ENCODE results near the gene TOM1L1. TPM values are rescaled to one million over a fixed set of nuclear protein-coding genes. Genes with fewer than 3 reads are reported as not detected.

The TOM1L1 gene
- total RNA-seq, 1 experiment from 2014 or later = 55.4 TPM

- no peaks in the 10 kb centered on the region for H3K36me3 ChIP-seq (ENCODE audit: insufficient read depth, low read length, poor library complexity, severe bottlenecking)
- no peaks in the 10 kb centered on the region for H3K27me3 ChIP-seq (replicated peaks; ENCODE audit: insufficient read depth, low read depth, low read length, poor library complexity)
- H3K9me3 ChIP-seq (ENCODE audit: low read depth, low read length, poor library complexity, severe bottlenecking) = no peaks in the 10 kb centered on the region
- ChIA-PET CTCF (no interaction called here), POLR2A (ENCODE audit: low non-redundant PET) (no interaction called here)
- BruUV-seq (replicated peaks) = no TSS peak
- TF ChIP-seq CTCF (conservative IDR thresholded peaks at IDR 0.05; ENCODE audit: low read depth, low read length) = no peak
- TF ChIP-seq EZH2 (IDR thresholded peaks at IDR 0.05; ENCODE audit: borderline replicate concordance, low read depth, low read length, poor library complexity, severe bottlenecking) = no peak
- H3K4me1 ChIP-seq (ENCODE audit: insufficient read depth, low read length, poor library complexity, severe bottlenecking) = no peaks in the 10 kb centered on the region
- no peak overlapping the region for H3K27ac ChIP-seq (ENCODE audit: low read depth, low read length, poor library complexity, severe bottlenecking)
- intact Hi-C loops (cut with micrococcal nuclease; ENCODE audit: unreplicated experiment) = no loop called here
- H3K4me3 ChIP-seq (ENCODE audit: low read depth, low read length, poor library complexity, severe bottlenecking) = no peak overlapping the region
- no peak for DNase-seq (ENCODE audit: low spot score)
These were observed 18.3 kb upstream of the TOM1L1 start for GRCh38 chr17:54882371-54882770.

GRCh38 chr17:54882950-54883349 is 17.7 kb upstream of the TOM1L1 start:
- ChIA-PET POLR2A (ENCODE audit: low non-redundant PET) (no interaction called here), CTCF (no interaction called here)
- no peak for TF ChIP-seq CTCF (conservative IDR thresholded peaks at IDR 0.05; ENCODE audit: low read depth, low read length)
- no peaks in the 10 kb centered on the region for H3K36me3 ChIP-seq (ENCODE audit: insufficient read depth, low read length, poor library complexity, severe bottlenecking)
- no TSS peak for BruUV-seq (replicated peaks)
- DNase-seq (ENCODE audit: low spot score) = no peak
- H3K4me1 ChIP-seq (ENCODE audit: insufficient read depth, low read length, poor library complexity, severe bottlenecking) = no peaks in the 10 kb centered on the region
- H3K4me3 ChIP-seq (ENCODE audit: low read depth, low read length, poor library complexity, severe bottlenecking) = no peak overlapping the region
- H3K9me3 ChIP-seq (ENCODE audit: low read depth, low read length, poor library complexity, severe bottlenecking) = no peaks in the 10 kb centered on the region
- intact Hi-C loops (cut with micrococcal nuclease; ENCODE audit: unreplicated experiment) = no loop called here
- no peaks in the 10 kb centered on the region for H3K27me3 ChIP-seq (replicated peaks; ENCODE audit: insufficient read depth, low read depth, low read length, poor library complexity)
- no peak overlapping the region for H3K27ac ChIP-seq (ENCODE audit: low read depth, low read length, poor library complexity, severe bottlenecking)

- Histone ChIP-seq H3K4me3 (ENCODE audit: low read depth, low read length, poor library complexity, severe bottlenecking) (no peak overlapping the region), H3K4me1 (ENCODE audit: insufficient read depth, low read length, poor library complexity, severe bottlenecking) (no peaks in the 10 kb centered on the region), H3K27me3 (replicated peaks; ENCODE audit: insufficient read depth, low read depth, low read length, poor library complexity) (no peaks in the 10 kb centered on the region), H3K27ac (ENCODE audit: low read depth, low read length, poor library complexity, severe bottlenecking) (no peak overlapping the region), H3K36me3 (ENCODE audit: insufficient read depth, low read length, poor library complexity, severe bottlenecking) (no peaks in the 10 kb centered on the region), H3K9me3 (ENCODE audit: low read depth, low read length, poor library complexity, severe bottlenecking) (no peaks in the 10 kb centered on the region)
- intact Hi-C loops (cut with micrococcal nuclease; ENCODE audit: unreplicated experiment) = no loop called here
- CTCF ChIA-PET = no interaction called here
- BruUV-seq (replicated peaks) = no TSS peak
- no peak for DNase-seq (ENCODE audit: low spot score)
- no peak for TF ChIP-seq EZH2 (IDR thresholded peaks at IDR 0.05; ENCODE audit: borderline replicate concordance, low read depth, low read length, poor library complexity, severe bottlenecking)
- TF ChIP-seq CTCF (conservative IDR thresholded peaks at IDR 0.05; ENCODE audit: low read depth, low read length) = no peak
- POLR2A ChIA-PET (ENCODE audit: low non-redundant PET) = no interaction called here
These were observed 16.7 kb upstream of the TOM1L1 start for GRCh38 chr17:54883939-54884338.

All from A673 (cell line).